Keratinocyte (primary cell): ENCODE measurements around the gene SORL1-AS1.

Source experiments
- DNase-seq: peaks from one replicate; pipeline ENCODE4 v3.0.0-alpha.2; 2011; ENCODE audit warnings: low read depth, missing footprints, low spot score
- FAIRE-seq: peaks from 2 replicates; lab custom pipeline; 2011; peaks lifted over from hg19 to GRCh38; lab: Jason Lieb, UNC
- H2AFZ ChIP-seq: 2 replicates; pipeline ENCODE4 v1.6.0; 2012; ENCODE audit warnings: low read length, control low read depth, inconsistent platforms; ENCODE audit not compliant: control insufficient read depth
- H3K27ac ChIP-seq: 2 replicates; pipeline ENCODE4 v1.5.1; 2011; ENCODE audit warnings: low read length; ENCODE audit not compliant: control insufficient read depth, insufficient read depth
- H3K27me3 ChIP-seq: 3 replicates; pipeline ENCODE4 v1.6.0; 2011; ENCODE audit warnings: low read length; ENCODE audit not compliant: control insufficient read depth, insufficient read depth; ENCODE audit errors: extremely low read depth
- H3K36me3 ChIP-seq, 2 experiments: 2 replicates in 1 of 2; 3 replicates in 1 of 2; pipeline ENCODE4 v1.5.1; 2011; ENCODE audit warnings: low read length in 2 of 2, mild to moderate bottlenecking in 1 of 2; ENCODE audit not compliant: control insufficient read depth in 2 of 2, insufficient read depth in 2 of 2; ENCODE audit errors: extremely low read depth in 1 of 2
- H3K4me1 ChIP-seq: 3 replicates; pipeline ENCODE4 v1.5.1; 2011; ENCODE audit warnings: low read length; ENCODE audit not compliant: control insufficient read depth, insufficient read depth; ENCODE audit errors: extremely low read depth
- H3K4me2 ChIP-seq: 3 replicates; pipeline ENCODE4 v1.6.0; 2011; ENCODE audit warnings: low read depth, low read length; ENCODE audit not compliant: control insufficient read depth, insufficient read depth; ENCODE audit errors: extremely low read depth
- H3K4me3 ChIP-seq, 3 experiments: fragments of 200-600 bp in 1 of 3; sonication (generic) in 1 of 3; 2 replicates in 2 of 3; 3 replicates in 1 of 3; pipeline ENCODE4 v1.5.1; 2011 to 2016; ENCODE audit warnings: low read length in 3 of 3, mild to moderate bottlenecking in 3 of 3, control low read depth in 2 of 3, inconsistent platforms in 1 of 3, low read depth in 1 of 3, mixed read lengths in 1 of 3, mixed run types in 1 of 3, moderate library complexity in 1 of 3; ENCODE audit not compliant: control insufficient read depth in 2 of 3, insufficient read depth in 2 of 3; ENCODE audit errors: extremely low read depth in 1 of 3
- H3K79me2 ChIP-seq: 2 replicates; pipeline ENCODE4 v1.6.0; 2012; ENCODE audit warnings: low read length; ENCODE audit not compliant: control insufficient read depth, insufficient read depth
- H3K9ac ChIP-seq: 3 replicates; pipeline ENCODE4 v1.6.0; 2011; ENCODE audit warnings: low read length; ENCODE audit not compliant: control insufficient read depth, insufficient read depth; ENCODE audit errors: extremely low read depth
- H3K9me1 ChIP-seq: 3 replicates; pipeline ENCODE4 v1.6.0; 2011; ENCODE audit warnings: low read length; ENCODE audit not compliant: control insufficient read depth, insufficient read depth; ENCODE audit errors: extremely low read depth
- H3K9me3 ChIP-seq: 2 replicates; pipeline ENCODE4 v1.5.1; 2012; ENCODE audit warnings: low read depth, low read length; ENCODE audit not compliant: control insufficient read depth
- H4K20me1 ChIP-seq: 3 replicates; pipeline ENCODE4 v1.6.0; 2011; ENCODE audit warnings: low read length; ENCODE audit not compliant: control insufficient read depth, insufficient read depth; ENCODE audit errors: extremely low read depth
- EZH2 ChIP-seq: IDR thresholded peaks from one replicate; pipeline ENCODE4 v1.6.1; 2012; ENCODE audit warnings: inconsistent platforms, mild to moderate bottlenecking, low read length, moderate library complexity
- dilution Hi-C: fragments of 300-500 bp; cut with MboI; formaldehyde crosslinking; loops from one replicate; pipeline ENCODE4 v1.7.0; 2020; ENCODE audit warnings: low sequenced_read_pairs; ENCODE audit not compliant: extremely low pct_ligation_motif_present
- TF ChIP-seq, protein P1 (sequence below), 3 experiments: IDR thresholded peaks in 1 of 3; conservative IDR thresholded peaks in 1 of 3; optimal IDR thresholded peaks in 1 of 3; 2 replicates in 2 of 3; 3 replicates in 1 of 3; pipeline versions ENCODE3 to v1.5.1; 2011; ENCODE audit warnings: low read length in 3 of 3, mild to moderate bottlenecking in 3 of 3, moderate library complexity in 2 of 3, control low read depth in 1 of 3, inconsistent platforms in 1 of 3; ENCODE audit not compliant: insufficient read depth in 2 of 3; ENCODE audit errors: extremely low read depth in 1 of 3

Gene SORL1-AS1

DNA sequence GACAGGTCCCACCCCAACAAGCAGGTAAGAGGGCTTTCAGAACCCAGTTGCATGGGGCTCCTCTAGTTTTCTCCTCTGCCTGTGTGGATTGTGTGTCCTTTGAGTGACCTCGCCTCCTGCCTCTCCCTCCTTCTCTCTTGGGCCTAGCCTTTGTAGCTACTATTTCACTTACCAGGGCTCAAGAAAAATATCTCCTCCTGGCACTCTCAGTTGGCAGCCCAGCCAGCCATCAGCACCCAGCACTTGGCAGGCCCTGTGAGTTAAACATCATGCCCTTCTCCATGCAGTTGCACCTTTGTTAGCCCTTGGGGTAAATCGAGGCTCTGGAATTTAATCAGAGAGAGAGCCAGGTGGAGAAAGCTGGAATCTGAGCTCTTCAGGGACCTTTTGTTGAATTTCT is 35.4 kb upstream of the SORL1-AS1 start:
- H3K27ac ChIP-seq, result no peak overlapping the region

DNA sequence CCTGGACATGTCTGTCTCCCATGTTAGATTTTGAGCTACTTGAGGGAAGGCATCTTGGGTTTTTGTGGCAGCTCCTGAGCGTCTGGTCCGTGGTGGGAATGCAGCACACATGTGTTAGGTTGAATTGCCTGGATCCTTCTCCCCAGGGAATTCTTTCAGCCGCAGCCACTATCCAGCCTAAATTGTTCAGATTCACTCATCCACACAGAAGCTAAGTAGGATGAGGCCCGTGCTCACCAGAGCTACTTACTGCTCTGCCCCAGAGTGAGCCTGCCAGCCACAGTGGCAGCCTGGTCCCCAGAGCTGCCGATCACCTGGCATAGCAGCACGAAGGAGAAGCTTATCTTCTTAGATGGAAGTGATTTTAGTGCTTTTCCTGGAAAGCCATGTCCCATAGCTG is 34.4 kb upstream of the SORL1-AS1 start:
- Histone ChIP-seq H3K27ac (no peak overlapping the region), H3K79me2 (no peaks in the 10 kb centered on the region), H3K9me1 (no peaks in the 10 kb centered on the region), H3K36me3 (peaks cover 0 to 8% of the 10 kb centered on the region in 2 experiments), H3K9ac (no peak overlapping the region), H3K4me2 (no peak overlapping the region), H4K20me1 (no peaks in the 10 kb centered on the region), H3K4me3 (no peak overlapping the region), H3K27me3 (no peaks in the 10 kb centered on the region), H3K4me1 (peaks cover 7% of the 10 kb centered on the region), H2AFZ (no peak overlapping the region), H3K9me3 (no peaks in the 10 kb centered on the region)
- DNase-seq (no peak), FAIRE-seq (no peak)
- dilution Hi-C loops, result no loop called here
- TF ChIP-seq, protein P1, sequence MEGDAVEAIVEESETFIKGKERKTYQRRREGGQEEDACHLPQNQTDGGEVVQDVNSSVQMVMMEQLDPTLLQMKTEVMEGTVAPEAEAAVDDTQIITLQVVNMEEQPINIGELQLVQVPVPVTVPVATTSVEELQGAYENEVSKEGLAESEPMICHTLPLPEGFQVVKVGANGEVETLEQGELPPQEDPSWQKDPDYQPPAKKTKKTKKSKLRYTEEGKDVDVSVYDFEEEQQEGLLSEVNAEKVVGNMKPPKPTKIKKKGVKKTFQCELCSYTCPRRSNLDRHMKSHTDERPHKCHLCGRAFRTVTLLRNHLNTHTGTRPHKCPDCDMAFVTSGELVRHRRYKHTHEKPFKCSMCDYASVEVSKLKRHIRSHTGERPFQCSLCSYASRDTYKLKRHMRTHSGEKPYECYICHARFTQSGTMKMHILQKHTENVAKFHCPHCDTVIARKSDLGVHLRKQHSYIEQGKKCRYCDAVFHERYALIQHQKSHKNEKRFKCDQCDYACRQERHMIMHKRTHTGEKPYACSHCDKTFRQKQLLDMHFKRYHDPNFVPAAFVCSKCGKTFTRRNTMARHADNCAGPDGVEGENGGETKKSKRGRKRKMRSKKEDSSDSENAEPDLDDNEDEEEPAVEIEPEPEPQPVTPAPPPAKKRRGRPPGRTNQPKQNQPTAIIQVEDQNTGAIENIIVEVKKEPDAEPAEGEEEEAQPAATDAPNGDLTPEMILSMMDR (optimal IDR thresholded peaks at IDR 0.05 in 1 of 3, IDR thresholded peaks at IDR 0.05 in 1 of 3, conservative IDR thresholded peaks at IDR 0.05 in 1 of 3; ENCODE audit: extremely low read depth in 1 of 3, insufficient read depth in 2 of 3, low read length in 3 of 3), result no peak
- no peak for TF ChIP-seq EZH2

More for the DNA sequence above, 35.4 kb upstream of the SORL1-AS1 start:
- Histone ChIP-seq H3K9me1 (no peaks in the 10 kb centered on the region), H3K27me3 (no peaks in the 10 kb centered on the region), H3K79me2 (no peaks in the 10 kb centered on the region), H2AFZ (no peak overlapping the region), H3K4me1 (no peaks in the 10 kb centered on the region), H3K36me3 (peaks cover 0 to 8% of the 10 kb centered on the region in 2 experiments), H4K20me1 (no peaks in the 10 kb centered on the region), H3K4me2 (no peak overlapping the region), H3K9me3 (no peaks in the 10 kb centered on the region), H3K4me3 (no peak overlapping the region), H3K9ac (no peak overlapping the region)
- no peak for DNase-seq
- TF ChIP-seq, protein P1 (optimal IDR thresholded peaks at IDR 0.05 in 1 of 3, IDR thresholded peaks at IDR 0.05 in 1 of 3, conservative IDR thresholded peaks at IDR 0.05 in 1 of 3; ENCODE audit: extremely low read depth in 1 of 3, insufficient read depth in 2 of 3, low read length in 3 of 3), result no peak
- no peak for TF ChIP-seq EZH2
- dilution Hi-C loops, result no loop called here
- no peak for FAIRE-seq
